Measurements from ENCODE around the gene SMIM45.

The SMIM45 gene

DNA sequence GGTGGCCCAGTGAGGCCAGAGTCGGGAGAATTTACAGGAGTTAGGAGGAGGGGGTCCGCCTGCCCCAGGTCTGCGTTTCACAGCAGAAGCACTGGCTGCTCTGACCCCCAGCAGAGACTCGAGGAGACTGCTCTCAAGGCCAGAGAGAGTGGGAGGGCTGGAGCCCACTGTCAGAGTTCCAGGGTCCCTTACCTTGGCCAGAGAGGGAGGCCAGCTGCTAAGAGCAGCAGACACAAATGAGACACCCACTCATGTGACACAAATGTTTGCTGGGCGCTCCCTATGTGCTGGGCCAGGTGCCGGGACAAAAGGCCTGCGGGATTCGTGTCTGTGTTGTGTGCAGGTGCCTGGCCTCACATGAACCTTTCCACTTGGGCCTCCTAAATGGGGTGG is 22.5 kb upstream of the SMIM45 start:
- H3K27me3 ChIP-seq (ENCODE audit: insufficient read depth, low read length), result peaks cover 43% of the 10 kb centered on the region
- H3K4me1 ChIP-seq (ENCODE audit: insufficient read depth, low read length), result no peaks in the 10 kb centered on the region
- H3K9ac ChIP-seq (ENCODE audit: low read depth, low read length), result no peak overlapping the region
- H3K36me3 ChIP-seq (ENCODE audit: insufficient read depth, low read depth, low read length), result no peaks in the 10 kb centered on the region
- no peak overlapping the region for H3K27ac ChIP-seq (ENCODE audit: low read length)
- H3K4me3 ChIP-seq (ENCODE audit: low read length), result no peak overlapping the region
- H3K9me3 ChIP-seq (ENCODE audit: insufficient read depth, low read depth, low read length), result no peaks in the 10 kb centered on the region

DNA sequence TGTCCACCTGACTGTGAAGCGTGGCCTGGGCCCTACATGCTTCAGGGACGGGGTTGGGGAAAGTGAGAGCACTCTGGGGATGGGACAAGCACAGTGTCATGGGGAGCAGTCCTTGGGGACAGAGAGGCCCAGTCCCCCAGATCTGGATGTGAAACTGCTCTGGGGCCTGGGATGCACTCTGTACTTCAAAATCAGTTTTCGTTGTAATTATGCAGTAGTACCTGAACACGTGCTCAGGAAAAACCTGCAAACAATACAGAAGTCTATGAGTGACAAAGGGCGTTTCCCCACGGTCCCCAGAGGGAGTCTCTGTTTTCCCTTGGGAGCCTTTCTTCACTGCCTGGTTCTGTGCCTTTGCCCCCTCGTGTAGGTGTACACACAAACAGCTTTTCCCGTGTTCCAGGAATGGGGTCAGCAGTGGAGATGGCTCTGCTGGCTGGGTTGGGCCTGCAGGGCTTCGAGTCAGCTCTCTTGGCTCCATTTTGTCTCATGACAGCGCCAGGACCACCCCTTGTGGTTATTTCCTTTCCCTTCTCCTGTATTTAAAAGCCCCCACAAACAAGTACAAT is 20.2 kb upstream of the SMIM45 start:
- H3K4me1 ChIP-seq (ENCODE audit: insufficient read depth, low read length), result no peaks in the 10 kb centered on the region
- no peak overlapping the region for H3K4me3 ChIP-seq (ENCODE audit: low read length)
- H3K9me3 ChIP-seq (ENCODE audit: insufficient read depth, low read depth, low read length), result no peaks in the 10 kb centered on the region
- no peak overlapping the region for H3K27ac ChIP-seq (ENCODE audit: low read length)
- H3K36me3 ChIP-seq (ENCODE audit: insufficient read depth, low read depth, low read length), result peaks cover 4% of the 10 kb centered on the region; the same call in 1 of the 2 replicates
- peaks cover 21% of the 10 kb centered on the region for H3K27me3 ChIP-seq (ENCODE audit: insufficient read depth, low read length)
- no peak overlapping the region for H3K9ac ChIP-seq (ENCODE audit: low read depth, low read length)

DNA sequence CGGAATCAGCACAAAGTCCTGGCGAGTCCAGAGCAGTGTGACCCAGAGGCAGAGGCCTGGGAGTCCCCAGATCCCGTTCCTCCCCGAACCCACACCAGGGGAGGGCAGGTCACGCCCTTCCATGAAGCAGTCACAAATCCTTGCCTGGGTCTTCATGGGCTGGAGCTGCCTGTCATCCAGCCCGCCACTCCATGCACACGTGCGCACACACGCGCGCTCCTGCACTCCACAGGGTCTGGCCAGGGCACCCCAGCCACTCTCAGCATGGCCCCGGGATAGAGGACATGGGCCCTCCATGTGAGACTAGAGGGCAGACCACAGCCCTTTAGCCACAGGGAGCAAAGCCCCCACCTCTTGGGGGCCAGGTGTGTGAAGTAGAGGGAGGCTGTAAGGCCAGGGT is 19.6 kb upstream of the SMIM45 start:
- peaks cover 15% of the 10 kb centered on the region; the same call in 1 of the 2 replicates for H3K27me3 ChIP-seq (ENCODE audit: insufficient read depth, low read length)
- no peaks in the 10 kb centered on the region for H3K9me3 ChIP-seq (ENCODE audit: insufficient read depth, low read depth, low read length)
- H3K4me1 ChIP-seq (ENCODE audit: insufficient read depth, low read length), result no peaks in the 10 kb centered on the region
- no peak overlapping the region for H3K27ac ChIP-seq (ENCODE audit: low read length)
- H3K36me3 ChIP-seq (ENCODE audit: insufficient read depth, low read depth, low read length), result peaks cover 9% of the 10 kb centered on the region
- no peak overlapping the region for H3K9ac ChIP-seq (ENCODE audit: low read depth, low read length)
- H3K4me3 ChIP-seq (ENCODE audit: low read length), result no peak overlapping the region

DNA sequence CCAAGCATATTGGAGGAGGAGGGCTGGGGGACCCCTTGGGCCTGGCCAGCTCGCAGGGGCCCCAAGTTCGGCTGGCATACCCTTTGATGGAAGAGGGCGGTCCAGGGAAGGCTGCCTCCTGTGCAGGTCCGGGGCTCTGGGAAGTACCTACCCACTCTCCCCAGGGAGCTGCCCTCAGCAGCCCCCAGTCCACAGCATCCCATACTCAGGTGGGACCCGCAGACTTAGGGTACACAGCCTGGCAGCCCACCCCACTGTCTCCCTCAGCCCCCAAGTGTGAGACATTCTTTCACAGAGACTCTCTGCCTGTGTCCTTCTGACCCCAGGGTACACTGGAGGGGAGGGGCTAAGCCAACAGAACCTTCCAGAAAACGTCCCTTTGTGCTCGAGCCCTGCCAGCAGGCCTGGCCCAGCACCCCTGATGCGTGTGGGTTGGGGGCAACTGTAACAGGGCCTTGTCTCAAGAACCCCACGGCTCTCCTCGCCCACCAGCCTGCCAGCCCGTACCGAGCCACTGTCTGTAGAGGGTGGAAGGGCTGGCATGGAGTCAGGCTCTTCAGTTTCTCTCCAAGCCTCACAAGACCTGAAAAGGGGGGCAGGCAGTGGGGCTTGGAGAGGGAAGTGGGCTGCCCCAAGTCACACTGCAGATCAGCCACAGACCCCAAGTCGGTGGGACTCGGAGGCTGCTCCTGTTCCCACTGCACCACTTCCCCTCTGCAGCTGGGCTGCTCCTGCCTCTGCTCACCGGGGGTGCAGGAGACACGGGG is 18.4 kb upstream of the SMIM45 start:
- Histone ChIP-seq H3K27me3 (ENCODE audit: insufficient read depth, low read length) (peaks cover 3% of the 10 kb centered on the region; the same call in 1 of the 2 replicates), H3K9ac (ENCODE audit: low read depth, low read length) (no peak overlapping the region), H3K4me3 (ENCODE audit: low read length) (no peak overlapping the region), H3K36me3 (ENCODE audit: insufficient read depth, low read depth, low read length) (peaks cover 16% of the 10 kb centered on the region), H3K27ac (ENCODE audit: low read length) (no peak overlapping the region), H3K9me3 (ENCODE audit: insufficient read depth, low read depth, low read length) (no peaks in the 10 kb centered on the region), H3K4me1 (ENCODE audit: insufficient read depth, low read length) (no peaks in the 10 kb centered on the region)

DNA sequence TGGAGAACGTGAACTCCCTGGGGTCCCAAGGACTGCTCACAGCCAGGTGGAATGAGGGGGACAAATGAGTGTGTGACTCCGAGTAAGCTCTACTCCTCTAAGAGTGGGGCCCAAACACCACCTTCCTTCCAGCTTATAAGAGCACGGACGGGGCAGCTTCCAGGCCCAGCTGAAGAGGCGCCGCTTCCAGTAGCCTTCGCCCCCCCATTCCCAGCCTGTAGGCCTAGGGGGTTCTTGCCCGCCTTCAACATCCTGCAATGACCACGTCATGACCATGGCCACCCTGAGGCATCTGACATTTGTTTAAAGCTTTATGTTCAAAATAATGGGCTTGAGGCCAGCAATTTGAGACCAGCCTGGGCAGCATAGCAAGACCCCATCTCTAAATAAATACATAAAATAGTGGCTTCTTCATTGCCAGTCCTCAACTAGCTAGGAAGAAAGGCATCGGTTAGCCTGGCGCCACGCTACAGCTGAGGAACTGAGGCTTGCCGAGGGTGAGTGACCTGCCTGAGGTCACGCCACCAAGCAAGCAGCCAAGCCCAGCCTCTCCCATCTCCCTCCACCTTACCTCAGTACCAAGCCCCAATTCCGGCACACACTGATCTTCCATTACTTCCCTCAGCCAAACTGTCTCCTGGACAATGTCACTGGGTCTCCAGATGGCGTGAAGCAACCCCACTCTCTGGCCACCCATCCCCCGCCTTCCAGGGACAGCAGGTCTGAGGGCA is 17.5 kb upstream of the SMIM45 start:
- Histone ChIP-seq H3K9ac (ENCODE audit: low read depth, low read length) (no peak overlapping the region), H3K4me1 (ENCODE audit: insufficient read depth, low read length) (no peaks in the 10 kb centered on the region), H3K27me3 (ENCODE audit: insufficient read depth, low read length) (no peaks in the 10 kb centered on the region; the same call in 1 of the 2 replicates), H3K4me3 (ENCODE audit: low read length) (no peak overlapping the region), H3K27ac (ENCODE audit: low read length) (no peak overlapping the region), H3K9me3 (ENCODE audit: insufficient read depth, low read depth, low read length) (no peaks in the 10 kb centered on the region), H3K36me3 (ENCODE audit: insufficient read depth, low read depth, low read length) (peaks cover 24% of the 10 kb centered on the region)

DNA sequence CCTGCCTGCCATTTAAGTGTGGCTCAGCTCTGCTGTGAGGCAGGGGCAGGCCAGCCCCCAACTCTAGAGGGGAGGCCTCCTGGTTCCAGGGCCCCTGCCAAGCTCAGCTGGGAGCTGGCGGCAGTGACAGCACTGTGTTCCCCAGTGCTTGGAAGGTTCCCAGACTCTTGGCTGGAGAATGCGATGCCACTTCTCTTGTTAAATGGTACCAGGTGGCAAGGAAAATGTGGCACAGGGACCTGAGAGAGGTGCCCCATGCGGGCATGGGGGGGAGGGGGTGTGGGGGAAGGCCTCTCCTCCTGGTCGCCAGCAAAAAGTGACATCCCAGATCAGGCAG is 17.0 kb upstream of the SMIM45 start:
- no peak overlapping the region for H3K4me3 ChIP-seq (ENCODE audit: low read length)
- H3K36me3 ChIP-seq (ENCODE audit: insufficient read depth, low read depth, low read length), result peaks cover 27% of the 10 kb centered on the region
- no peaks in the 10 kb centered on the region for H3K4me1 ChIP-seq (ENCODE audit: insufficient read depth, low read length)
- no peak overlapping the region for H3K9ac ChIP-seq (ENCODE audit: low read depth, low read length)
- H3K27me3 ChIP-seq (ENCODE audit: insufficient read depth, low read length), result no peaks in the 10 kb centered on the region; the same call in 1 of the 2 replicates
- H3K27ac ChIP-seq (ENCODE audit: low read length), result no peak overlapping the region
- H3K9me3 ChIP-seq (ENCODE audit: insufficient read depth, low read depth, low read length), result no peaks in the 10 kb centered on the region

DNA sequence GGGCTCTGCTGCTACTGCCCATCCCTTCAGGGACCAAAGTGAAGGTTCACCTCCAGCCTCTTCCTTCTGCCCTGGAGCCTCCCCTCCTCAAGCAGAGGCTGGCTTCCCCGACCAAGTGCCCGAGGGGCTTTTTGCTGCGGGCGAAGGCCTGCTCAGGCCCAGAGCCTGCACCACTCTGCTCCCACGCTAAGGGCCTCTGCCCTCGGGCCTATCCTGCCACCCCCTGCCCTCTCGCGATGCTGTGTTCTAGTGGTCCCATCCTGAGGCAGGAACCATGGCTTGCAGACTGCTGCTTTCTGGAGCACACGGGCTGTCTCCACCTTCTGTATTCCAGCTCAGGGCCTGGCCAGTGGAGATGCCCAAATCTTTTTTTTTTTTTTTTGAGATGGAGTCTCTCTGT is 16.4 kb upstream of the SMIM45 start:
- Histone ChIP-seq H3K36me3 (ENCODE audit: insufficient read depth, low read depth, low read length) (peaks cover 32% of the 10 kb centered on the region), H3K4me1 (ENCODE audit: insufficient read depth, low read length) (no peaks in the 10 kb centered on the region), H3K27me3 (ENCODE audit: insufficient read depth, low read length) (no peaks in the 10 kb centered on the region; the same call in 1 of the 2 replicates), H3K9ac (ENCODE audit: low read depth, low read length) (no peak overlapping the region), H3K27ac (ENCODE audit: low read length) (no peak overlapping the region), H3K4me3 (ENCODE audit: low read length) (no peak overlapping the region), H3K9me3 (ENCODE audit: insufficient read depth, low read depth, low read length) (no peaks in the 10 kb centered on the region)

DNA sequence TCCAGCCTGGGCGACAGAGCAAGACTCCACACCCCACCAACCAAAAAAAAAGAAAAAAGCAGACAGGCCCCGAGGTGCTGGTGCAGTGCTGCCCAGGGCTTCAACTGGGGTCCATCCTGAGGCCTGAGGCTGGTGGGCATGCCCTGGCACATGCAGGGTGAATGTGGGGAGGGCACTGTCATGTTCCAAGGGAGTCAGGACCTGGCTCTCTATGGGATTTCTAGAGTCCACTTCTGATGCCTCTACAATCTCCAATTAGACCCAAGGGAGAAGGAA is 15.1 kb upstream of the SMIM45 start:
- H3K27ac ChIP-seq (ENCODE audit: low read length), result no peak overlapping the region
- no peaks in the 10 kb centered on the region for H3K4me1 ChIP-seq (ENCODE audit: insufficient read depth, low read length)
- no peaks in the 10 kb centered on the region; the same call in 1 of the 2 replicates for H3K27me3 ChIP-seq (ENCODE audit: insufficient read depth, low read length)
- H3K4me3 ChIP-seq (ENCODE audit: low read length), result no peak overlapping the region
- no peaks in the 10 kb centered on the region for H3K9me3 ChIP-seq (ENCODE audit: insufficient read depth, low read depth, low read length)
- peaks cover 44% of the 10 kb centered on the region for H3K36me3 ChIP-seq (ENCODE audit: insufficient read depth, low read depth, low read length)
- H3K9ac ChIP-seq (ENCODE audit: low read depth, low read length), result no peak overlapping the region

DNA sequence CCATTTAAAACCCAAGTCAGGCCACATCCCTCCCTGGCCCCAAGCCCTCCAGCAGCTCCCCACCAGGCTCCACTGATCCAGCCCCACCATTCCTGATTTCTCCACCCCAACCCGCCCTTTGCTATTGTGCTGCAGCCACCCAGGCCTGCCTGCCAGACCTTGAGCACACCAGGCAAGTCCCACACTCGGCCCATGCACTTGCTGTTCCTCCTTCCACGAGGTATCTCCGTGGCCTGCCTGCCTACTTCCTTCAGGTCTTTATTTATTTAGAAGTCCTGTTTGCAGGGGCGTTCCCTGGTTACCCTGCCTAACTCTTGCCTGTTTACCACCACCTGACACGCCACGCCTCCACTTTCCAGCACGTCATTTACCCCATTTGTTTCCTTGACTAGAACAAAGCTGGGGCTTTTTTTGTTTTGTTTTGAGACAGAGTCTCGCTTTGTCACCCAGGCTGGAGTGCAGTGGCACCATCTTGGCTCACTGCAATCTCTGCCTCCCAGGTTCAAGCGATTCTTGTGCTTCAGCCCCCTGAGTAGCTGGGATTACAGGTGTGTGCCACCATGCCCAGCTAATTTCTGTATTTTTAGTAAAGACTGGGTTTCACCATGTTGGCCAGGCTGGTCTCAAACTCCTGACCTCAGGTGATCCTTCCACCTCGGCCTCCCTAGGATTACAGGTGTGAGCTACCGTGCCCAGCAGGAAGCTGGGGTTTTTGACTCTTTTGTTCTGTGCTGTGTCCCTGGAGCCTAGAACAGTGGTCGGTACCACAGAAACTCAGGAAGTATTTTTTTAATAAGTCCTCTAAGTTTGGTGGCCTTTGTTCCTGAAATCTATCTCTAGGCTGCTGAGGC is 11.7 kb upstream of the SMIM45 start:
- no peaks in the 10 kb centered on the region for H3K27me3 ChIP-seq (ENCODE audit: insufficient read depth, low read length)
- H3K36me3 ChIP-seq (ENCODE audit: insufficient read depth, low read depth, low read length), result peaks cover 74% of the 10 kb centered on the region
- no peak overlapping the region for H3K9ac ChIP-seq (ENCODE audit: low read depth, low read length)
- no peak overlapping the region for H3K4me3 ChIP-seq (ENCODE audit: low read length)
- H3K4me1 ChIP-seq (ENCODE audit: insufficient read depth, low read length), result no peaks in the 10 kb centered on the region
- no peaks in the 10 kb centered on the region for H3K9me3 ChIP-seq (ENCODE audit: insufficient read depth, low read depth, low read length)
- no peak overlapping the region for H3K27ac ChIP-seq (ENCODE audit: low read length)

DNA sequence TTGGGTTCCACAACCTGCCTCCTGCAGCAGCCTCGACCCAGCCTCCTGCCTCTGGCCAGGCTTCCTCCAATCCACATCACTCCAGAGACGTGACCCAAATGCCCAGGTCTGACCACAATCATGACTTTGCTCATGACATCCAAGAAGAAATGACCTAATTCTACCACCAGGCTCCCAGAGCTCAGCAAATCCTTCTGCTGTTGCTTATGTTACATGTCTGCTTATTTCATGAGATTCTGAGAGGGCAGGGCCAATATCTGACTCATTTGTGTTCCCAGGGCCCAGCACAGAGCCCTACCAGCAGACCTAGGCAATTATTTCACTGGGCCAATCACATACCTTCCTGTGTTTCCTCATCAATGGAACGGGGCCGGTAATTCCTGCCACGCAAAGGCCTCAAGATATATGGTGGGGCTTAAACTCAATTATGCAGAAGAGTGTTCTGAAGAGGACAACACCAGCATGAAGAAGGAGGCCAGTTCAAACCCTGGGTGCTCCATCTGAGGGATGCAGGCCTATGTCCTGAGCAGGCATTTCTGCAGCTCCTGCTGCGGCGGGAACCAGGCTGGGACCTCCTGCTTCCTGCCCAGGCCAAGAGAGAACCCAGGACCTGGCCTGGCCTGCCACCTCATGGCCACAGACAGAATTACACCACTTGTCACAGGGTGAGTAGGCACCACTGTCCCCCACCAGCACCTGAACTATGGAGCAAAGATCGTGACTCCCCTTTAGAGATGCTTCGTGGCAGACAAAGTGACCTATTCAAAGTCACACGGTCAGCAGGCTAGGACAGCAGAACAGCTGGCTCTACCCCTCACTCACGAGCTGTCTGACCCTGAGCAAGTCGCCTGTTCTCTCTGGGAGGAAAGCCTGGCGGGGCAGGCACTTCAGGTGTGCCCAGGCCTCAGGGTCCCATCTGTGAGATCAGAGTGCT is 10.9 kb upstream of the SMIM45 start:
- Histone ChIP-seq H3K27ac (ENCODE audit: low read length) (no peak overlapping the region), H3K9me3 (ENCODE audit: insufficient read depth, low read depth, low read length) (no peaks in the 10 kb centered on the region), H3K4me3 (ENCODE audit: low read length) (no peak overlapping the region), H3K27me3 (ENCODE audit: insufficient read depth, low read length) (no peaks in the 10 kb centered on the region), H3K4me1 (ENCODE audit: insufficient read depth, low read length) (no peaks in the 10 kb centered on the region), H3K36me3 (ENCODE audit: insufficient read depth, low read depth, low read length) (peaks cover 73% of the 10 kb centered on the region), H3K9ac (ENCODE audit: low read depth, low read length) (no peak overlapping the region)

Data from iPS-20b (cell line).